Esophagus squamous epithelium (tissue), 4 donors: Measurements from ENCODE around the gene ALKBH3.

Experiments
- POLR2A ChIP-seq, 4 donors: fragments of 450-650 bp; IDR thresholded peaks; one replicate each; pipeline ENCODE4 v1.6.1; 2017; ENCODE audit warnings: antibody characterized with exemption in 4 of 4, mild to moderate bottlenecking in 4 of 4, moderate library complexity in 3 of 4
- TF ChIP-seq, protein P1 (sequence below), 6 experiments: fragments of 450-650 bp in 4 of 6; fragments of 200-600 bp in 2 of 6; sonication (generic) in 2 of 6; IDR thresholded peaks; one replicate each; pipeline ENCODE4 v1.5.1; 2016 to 2019; ENCODE audit warnings: antibody characterized with exemption in 6 of 6, mild to moderate bottlenecking in 4 of 6, moderate library complexity in 4 of 6

DNA sequence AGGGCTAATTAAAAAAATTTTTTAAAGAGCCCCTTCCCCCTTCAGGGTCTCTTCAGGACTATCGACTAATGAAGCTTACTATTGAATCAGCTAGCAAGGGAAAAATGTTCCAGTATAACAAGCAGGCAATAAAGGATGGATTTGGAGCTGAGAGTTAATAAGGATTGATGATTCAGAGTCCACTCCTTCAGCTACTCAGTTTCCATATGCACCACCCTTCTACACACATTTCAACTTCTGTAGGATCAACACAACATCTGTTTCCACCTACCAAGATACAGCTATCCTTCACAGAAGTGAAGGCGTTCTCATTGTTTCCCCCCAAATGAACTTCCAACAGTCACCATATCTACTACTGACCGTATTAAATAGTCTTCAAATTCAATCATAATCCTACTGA, 6.6 kb upstream of the ALKBH3 start:
- TF ChIP-seq, protein P1, sequence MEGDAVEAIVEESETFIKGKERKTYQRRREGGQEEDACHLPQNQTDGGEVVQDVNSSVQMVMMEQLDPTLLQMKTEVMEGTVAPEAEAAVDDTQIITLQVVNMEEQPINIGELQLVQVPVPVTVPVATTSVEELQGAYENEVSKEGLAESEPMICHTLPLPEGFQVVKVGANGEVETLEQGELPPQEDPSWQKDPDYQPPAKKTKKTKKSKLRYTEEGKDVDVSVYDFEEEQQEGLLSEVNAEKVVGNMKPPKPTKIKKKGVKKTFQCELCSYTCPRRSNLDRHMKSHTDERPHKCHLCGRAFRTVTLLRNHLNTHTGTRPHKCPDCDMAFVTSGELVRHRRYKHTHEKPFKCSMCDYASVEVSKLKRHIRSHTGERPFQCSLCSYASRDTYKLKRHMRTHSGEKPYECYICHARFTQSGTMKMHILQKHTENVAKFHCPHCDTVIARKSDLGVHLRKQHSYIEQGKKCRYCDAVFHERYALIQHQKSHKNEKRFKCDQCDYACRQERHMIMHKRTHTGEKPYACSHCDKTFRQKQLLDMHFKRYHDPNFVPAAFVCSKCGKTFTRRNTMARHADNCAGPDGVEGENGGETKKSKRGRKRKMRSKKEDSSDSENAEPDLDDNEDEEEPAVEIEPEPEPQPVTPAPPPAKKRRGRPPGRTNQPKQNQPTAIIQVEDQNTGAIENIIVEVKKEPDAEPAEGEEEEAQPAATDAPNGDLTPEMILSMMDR (IDR thresholded peaks at IDR 0.05) = no peak
- TF ChIP-seq POLR2A (IDR thresholded peaks at IDR 0.05) = no peak
